Midbrain (tissue), 1 donor: ENCODE results near the gene EMCN.
"Not testable (repeated sequence)": the region's sequence is repeated elsewhere in the genome, so short reads cannot be mapped to it uniquely, and the experiment has no call there.

Experiments
- DNase-seq: peaks from one replicate; lab custom pipeline; 2025; lab: John Stamatoyannopoulos, UW

Gene EMCN

GRCh38 chr4:100379583-100380105 is 138.2 kb downstream of the EMCN start:
- DNase-seq: no peak

DNA sequence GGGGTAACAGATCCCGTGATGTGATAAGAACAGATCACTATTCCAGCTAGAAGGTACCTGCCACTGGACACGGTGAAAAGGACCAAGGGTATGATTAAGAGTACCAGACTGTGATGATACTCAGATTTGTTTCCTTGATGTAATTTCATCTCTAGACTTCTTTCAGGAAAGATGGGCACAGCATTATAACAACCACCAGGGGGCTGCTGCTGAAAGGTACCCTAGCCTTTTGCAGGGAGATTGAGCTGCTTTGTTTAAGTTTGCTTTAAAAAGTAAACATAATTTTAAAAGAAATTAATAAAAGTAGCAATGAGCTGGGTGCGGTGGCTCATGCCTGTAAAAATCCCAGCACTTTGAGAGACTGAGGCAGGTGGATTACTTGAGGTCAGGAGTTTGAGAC is 145.4 kb downstream of the EMCN start:
- no peak for DNase-seq

DNA sequence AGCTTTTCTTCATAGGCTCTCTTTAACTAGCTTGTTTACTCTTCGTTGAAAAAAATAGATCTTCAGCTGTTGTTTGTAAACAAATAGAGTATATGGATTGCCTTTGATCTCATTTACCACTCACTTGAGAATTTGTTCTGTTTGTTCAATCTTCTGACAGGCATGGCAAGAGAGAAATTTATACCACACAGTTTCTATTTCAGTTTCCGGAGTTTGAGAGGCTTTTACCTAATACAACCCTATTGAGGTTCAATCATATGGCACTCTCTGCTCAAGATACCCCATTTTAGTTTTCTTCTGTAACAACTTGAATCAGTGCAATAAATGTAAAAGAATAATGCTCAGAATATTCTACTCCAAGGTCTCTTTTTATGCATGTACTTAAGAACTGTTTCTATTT is 148.0 kb downstream of the EMCN start:
- no peak for DNase-seq

- no peak for DNase-seq
Observed at GRCh38 chr4:100367451-100367850, 150.4 kb downstream of the EMCN start.

DNA sequence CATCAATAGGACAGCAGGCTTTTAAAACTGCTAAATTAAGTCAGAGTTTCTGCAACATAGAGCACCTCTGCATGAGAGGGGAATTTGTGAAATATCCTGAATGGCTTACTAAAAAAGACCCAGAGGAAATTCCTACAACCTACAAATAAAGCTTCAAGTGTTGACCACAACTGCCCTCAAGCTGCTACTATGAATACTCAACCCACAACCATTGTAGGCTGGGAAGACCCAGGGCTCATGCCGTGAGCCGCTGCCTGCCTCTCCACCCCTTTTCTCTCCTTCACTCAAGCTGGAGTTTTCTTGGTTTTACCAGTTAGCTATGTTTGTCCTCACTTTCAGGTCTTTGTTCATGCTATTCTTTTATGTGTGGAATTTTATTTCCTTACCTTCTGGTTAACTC is 151.6 kb downstream of the EMCN start:
- DNase-seq: no peak

- no peak for DNase-seq
Observed at GRCh38 chr4:100362366-100362765, 155.5 kb downstream of the EMCN start.

GRCh38 chr4:100361336-100361735 is 156.5 kb downstream of the EMCN start:
- no peak for DNase-seq

GRCh38 chr4:100360211-100360610 is 157.6 kb downstream of the EMCN start:
- no peak for DNase-seq

DNA sequence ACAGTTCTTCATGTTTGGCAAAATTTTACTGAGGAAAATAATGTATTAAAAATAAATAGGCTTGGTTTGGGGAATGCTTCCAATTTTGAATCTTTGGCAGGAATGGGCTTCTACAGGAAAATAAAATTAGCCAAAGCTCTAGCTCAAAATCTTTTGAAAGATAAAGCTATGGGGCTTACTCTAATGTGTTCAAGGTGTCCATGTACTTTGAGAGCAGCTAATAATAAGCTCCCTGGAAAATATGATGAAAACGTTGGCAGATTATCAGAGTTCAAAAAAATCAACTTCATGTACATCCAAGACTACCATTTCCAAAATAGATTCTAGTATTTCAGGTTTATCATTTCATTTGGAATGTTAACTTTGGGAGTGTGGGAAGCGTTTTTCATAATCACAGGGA is 158.4 kb downstream of the EMCN start:
- no peak for DNase-seq

GRCh38 chr4:100357542-100357941 is 160.3 kb downstream of the EMCN start:
- no peak for DNase-seq

- DNase-seq: no peak
Observed at GRCh38 chr4:100356172-100356571, 161.7 kb downstream of the EMCN start.

GRCh38 chr4:100352352-100352751 is 165.5 kb downstream of the EMCN start:
- not testable (repeated sequence) for DNase-seq

DNA sequence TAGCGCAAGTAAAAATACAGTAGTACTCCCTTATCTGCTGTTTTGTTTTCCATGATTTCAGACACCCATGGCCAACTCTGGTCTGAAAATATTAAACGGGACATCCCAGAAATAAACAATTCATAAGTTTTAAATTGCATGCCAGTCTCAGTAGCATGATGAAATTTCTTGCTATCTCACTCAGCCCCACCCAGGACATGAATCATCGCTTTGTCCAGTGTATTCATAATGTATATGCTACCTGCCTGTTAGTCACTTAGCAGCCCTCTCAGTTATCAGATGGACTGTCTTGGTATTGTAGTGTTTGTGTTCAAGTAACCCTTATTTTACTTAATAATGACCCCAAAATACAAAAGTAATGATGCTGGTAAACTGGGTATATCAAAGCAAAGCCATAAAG is 169.3 kb downstream of the EMCN start:
- no peak for DNase-seq

DNA sequence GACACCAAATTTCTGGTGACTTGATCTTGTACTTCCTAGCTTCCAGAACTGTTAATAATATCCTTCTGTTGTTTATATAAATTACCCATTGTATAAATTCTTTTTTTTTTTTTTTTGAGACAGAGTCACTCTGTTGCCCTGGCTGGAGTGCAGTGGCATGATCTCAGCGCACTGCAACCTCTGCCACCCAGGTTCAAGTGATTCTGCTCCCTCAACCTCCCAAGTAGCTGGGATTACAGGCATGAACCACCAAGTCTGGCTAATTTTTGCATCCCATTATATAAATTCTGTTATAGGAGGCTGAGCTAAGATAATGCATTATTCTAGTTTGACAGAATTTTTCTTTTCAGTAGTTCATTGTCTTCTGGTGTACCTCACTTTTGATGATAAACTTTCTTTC is 170.6 kb downstream of the EMCN start:
- no peak for DNase-seq

DNA sequence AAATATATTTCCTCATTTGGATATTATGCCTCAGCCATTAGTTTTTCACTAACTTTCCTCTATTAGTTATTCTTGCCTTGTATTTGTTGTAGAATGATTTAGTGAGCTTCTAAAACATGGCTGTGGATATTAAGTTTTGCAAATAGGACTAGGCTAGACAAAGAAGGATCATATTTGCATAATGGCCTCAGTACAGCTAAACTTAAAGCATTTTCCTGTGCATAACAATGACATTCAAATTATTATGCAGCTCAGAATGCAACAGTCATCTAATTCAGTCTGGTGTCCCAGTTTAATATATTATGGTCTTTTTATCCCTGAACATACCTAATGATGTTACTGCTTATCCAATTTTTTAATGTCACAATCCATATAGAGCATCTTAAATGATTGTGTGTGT is 172.2 kb downstream of the EMCN start:
- no peak for DNase-seq
